ENCODE measurements around the gene NRDC.

NRDC gene

DNA sequence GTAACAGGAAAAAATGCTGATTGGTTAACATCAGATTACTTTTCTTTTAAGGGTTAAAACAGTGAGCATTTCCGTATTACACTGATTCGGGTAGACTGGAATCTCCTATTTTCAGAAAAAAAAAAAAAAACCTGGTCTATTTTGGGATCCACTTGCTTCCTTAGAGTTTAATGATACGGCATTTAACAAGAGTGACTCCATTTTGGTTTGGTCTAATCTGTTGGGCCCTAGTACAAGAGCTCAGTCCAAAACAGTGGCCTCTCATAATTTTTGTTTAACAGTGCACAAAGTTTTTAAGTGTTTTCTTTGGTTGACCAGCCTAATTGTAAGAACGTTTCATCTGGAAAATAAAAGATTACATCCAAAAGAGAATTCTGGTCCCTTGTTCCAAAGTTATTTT, 120.2 kb downstream of the NRDC start:
- no peak for DNase-seq (ENCODE audit: low read depth)

GRCh38 chr1:51756290-51756689, 122.2 kb downstream of the NRDC start:
- no peak for DNase-seq (ENCODE audit: low read depth)

- DNase-seq (ENCODE audit: low read depth), result no peak
Measured at GRCh38 chr1:51755437-51755836, 123.1 kb downstream of the NRDC start.

GRCh38 chr1:51754666-51755065, 123.9 kb downstream of the NRDC start:
- no peak for DNase-seq (ENCODE audit: low read depth)

GRCh38 chr1:51753969-51754368, 124.6 kb downstream of the NRDC start:
- DNase-seq (ENCODE audit: low read depth), result no peak

DNA sequence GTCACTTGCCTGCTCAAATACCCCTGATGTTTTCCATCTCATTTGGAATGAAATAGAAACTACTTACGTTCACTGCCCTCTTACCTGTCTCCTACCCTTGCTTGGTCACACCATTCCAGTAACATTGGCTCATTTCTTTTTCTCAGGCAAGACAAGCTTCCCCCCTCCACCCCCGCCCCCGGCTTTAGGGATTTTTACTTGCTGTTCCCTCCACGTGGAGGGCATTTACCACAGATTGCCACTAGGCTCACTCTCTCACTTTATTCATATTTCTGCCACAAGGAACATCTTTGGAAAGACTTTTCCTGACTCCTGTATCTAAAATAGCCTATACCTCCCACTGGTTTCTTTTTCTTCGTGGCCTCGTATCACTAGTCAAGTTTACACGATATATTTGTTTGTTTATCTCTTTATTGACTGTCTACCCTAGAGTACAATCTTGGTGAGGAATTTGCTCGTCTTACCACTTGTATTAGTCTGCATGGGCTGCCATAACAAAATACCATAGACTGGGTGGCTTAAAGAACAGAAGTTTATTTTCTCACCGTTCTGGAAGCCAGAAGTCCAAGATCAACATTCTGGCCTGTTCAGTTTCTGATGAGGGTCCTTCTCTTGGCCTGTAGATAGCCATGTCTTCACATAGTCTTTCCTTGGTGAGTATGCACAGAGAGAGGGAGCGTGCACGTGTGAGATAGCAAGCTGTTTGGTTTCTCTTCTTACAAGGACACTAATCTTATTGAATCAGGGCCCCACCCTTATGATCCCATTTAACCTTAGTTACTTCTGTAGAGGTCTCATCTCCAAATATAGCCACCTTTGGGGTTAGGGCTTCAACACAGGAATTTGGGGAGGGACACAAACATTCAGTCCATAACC, 126.2 kb downstream of the NRDC start:
- DNase-seq (ENCODE audit: low read depth), result no peak

GRCh38 chr1:51750729-51751128, 127.8 kb downstream of the NRDC start:
- DNase-seq (ENCODE audit: low read depth), result no peak

DNA sequence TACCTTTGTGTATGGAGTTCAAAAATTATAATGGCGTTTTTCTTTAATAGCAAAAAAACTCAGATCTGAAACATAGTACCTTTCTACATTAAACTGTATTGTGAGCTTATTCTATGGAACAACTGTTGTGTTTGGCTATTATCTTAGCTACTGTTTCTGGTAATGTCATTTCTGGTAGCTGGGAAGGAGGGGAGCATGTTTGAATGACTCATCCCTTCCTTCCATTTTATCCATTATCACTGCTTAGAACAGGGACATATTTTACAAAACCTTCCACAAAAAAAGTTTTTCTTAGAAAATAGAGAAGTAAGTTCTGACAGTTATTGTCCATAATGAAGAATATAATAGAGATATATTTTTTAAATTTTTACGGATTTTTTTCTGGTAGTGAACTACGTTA, 128.3 kb downstream of the NRDC start:
- DNase-seq (ENCODE audit: low read depth), result no peak

DNA sequence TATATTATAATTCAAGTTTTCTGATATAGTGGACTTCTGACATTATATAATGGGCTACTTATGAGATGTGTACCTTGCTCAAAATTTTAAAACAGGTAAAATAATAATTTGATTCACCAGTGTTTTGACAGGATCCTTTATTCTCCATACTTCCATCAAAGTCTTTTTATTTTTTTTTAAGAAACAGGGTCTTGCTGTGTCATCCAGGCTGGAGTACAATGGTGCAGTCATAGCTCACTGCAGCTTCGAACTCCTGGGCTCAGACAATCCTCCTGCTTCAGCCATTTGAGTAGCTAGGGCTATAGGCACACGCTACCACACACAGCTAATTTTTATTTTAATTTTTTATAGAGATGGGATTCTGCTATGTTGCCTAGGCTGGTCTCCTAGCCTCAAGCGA, 129.4 kb downstream of the NRDC start:
- DNase-seq (ENCODE audit: low read depth), result no peak

GRCh38 chr1:51745304-51745570, 133.3 kb downstream of the NRDC start:
- no peak for DNase-seq (ENCODE audit: low read depth)

- DNase-seq (ENCODE audit: low read depth), result no peak
Measured at GRCh38 chr1:51744506-51745303, 133.8 kb downstream of the NRDC start.

- DNase-seq (ENCODE audit: low read depth), result no peak
Measured at GRCh38 chr1:51741121-51741681, 137.3 kb downstream of the NRDC start.

- DNase-seq (ENCODE audit: low read depth), result no peak
Measured at GRCh38 chr1:51740652-51741051, 137.9 kb downstream of the NRDC start.

Measured in stimulated activated CD8-positive, alpha-beta memory T cell treated with anti-CD3 and anti-CD28 coated beads, Interleukin-4, amount 100 ng/mL, for 24 hours (primary cell).